ENCODE measurements around the gene PON2. TPM values are rescaled to one million over a fixed set of nuclear protein-coding genes. Genes with fewer than 3 reads are reported as not detected.

Gene PON2
- total RNA-seq, 5 donors from 2014 or later (not counting 1 experiment from before 2014, with no cell fraction given), result 4.3 to 11.4 (median 7.0) TPM

GRCh38 chr7:95412075-95412474 is 22.8 kb downstream of the PON2 start:
- POLR2A ChIA-PET, result no interaction called here
- H3K9me3 Mint-ChIP-seq, result no peaks in the 10 kb centered on the region
- Histone ChIP-seq H3K4me3 (ENCODE audit: control insufficient read depth in 1 of 2, extremely low read depth in 1 of 2, low read length in 1 of 2) (no peak overlapping the region), H3K27me3 (replicated peaks in 1 of 2; ENCODE audit: control insufficient read depth in 2 of 2, extremely low read depth in 1 of 2, insufficient read depth in 2 of 2, low read length in 1 of 2) (no peaks in the 10 kb centered on the region), H3K4me1 (ENCODE audit: control insufficient read depth in 1 of 2, extremely low read depth in 1 of 2, insufficient read depth in 2 of 2, low read length in 2 of 2) (no peaks in the 10 kb centered on the region), H3K27ac (ENCODE audit: low read length) (no peak overlapping the region), H3K36me3 (ENCODE audit: control insufficient read depth in 2 of 2, extremely low read depth in 1 of 2, insufficient read depth in 1 of 2, low read length in 1 of 2) (peaks cover 0 to 4% of the 10 kb centered on the region in 2 donors), H3K9me3 (no peaks in the 10 kb centered on the region)
- ATAC-seq (replicated peaks in 1 of 4), result no peak
- peaks cover 9% of the 10 kb centered on the region for H3K36me3 Mint-ChIP-seq
- H3K4me3 Mint-ChIP-seq, result no peak overlapping the region
- CTCF ChIA-PET, result no interaction called here
- WGBS (ENCODE audit: insufficient coverage), result 40% methylated on average over 1 of the region's 4 CpGs
- DNase-seq, result no peak
- H3K4me1 Mint-ChIP-seq, result no peaks in the 10 kb centered on the region
- no peak overlapping the region for H3K27ac Mint-ChIP-seq
- H3K27me3 Mint-ChIP-seq, result no peaks in the 10 kb centered on the region

GRCh38 chr7:95411666-95412065 is 23.2 kb downstream of the PON2 start:
- no peaks in the 10 kb centered on the region for H3K27me3 ChIP-seq (replicated peaks in 1 of 2; ENCODE audit: control insufficient read depth in 2 of 2, extremely low read depth in 1 of 2, insufficient read depth in 2 of 2, low read length in 1 of 2)
- Mint-ChIP-seq H3K9me3 (no peaks in the 10 kb centered on the region), H3K27ac (no peak overlapping the region), H3K27me3 (no peaks in the 10 kb centered on the region), H3K4me1 (no peaks in the 10 kb centered on the region), H3K36me3 (peaks cover 9% of the 10 kb centered on the region), H3K4me3 (no peak overlapping the region)
- H3K36me3 ChIP-seq (ENCODE audit: control insufficient read depth in 2 of 2, extremely low read depth in 1 of 2, insufficient read depth in 1 of 2, low read length in 1 of 2), result peaks cover 0 to 4% of the 10 kb centered on the region in 2 donors
- WGBS (ENCODE audit: insufficient coverage), result no CpG with 5 or more reads among the region's 4 CpGs
- ChIA-PET CTCF (no interaction called here), POLR2A (no interaction called here)
- ATAC-seq (replicated peaks in 1 of 4), result no peak
- no peaks in the 10 kb centered on the region for H3K4me1 ChIP-seq (ENCODE audit: control insufficient read depth in 1 of 2, extremely low read depth in 1 of 2, insufficient read depth in 2 of 2, low read length in 2 of 2)
- no peaks in the 10 kb centered on the region for H3K9me3 ChIP-seq
- no peak overlapping the region for H3K27ac ChIP-seq (ENCODE audit: low read length)
- DNase-seq, result no peak
- H3K4me3 ChIP-seq (ENCODE audit: control insufficient read depth in 1 of 2, extremely low read depth in 1 of 2, low read length in 1 of 2), result no peak overlapping the region

GRCh38 chr7:95411036-95411435 is 23.8 kb downstream of the PON2 start:
- Histone ChIP-seq H3K4me3 (ENCODE audit: control insufficient read depth in 1 of 2, extremely low read depth in 1 of 2, low read length in 1 of 2) (no peak overlapping the region), H3K27me3 (replicated peaks in 1 of 2; ENCODE audit: control insufficient read depth in 2 of 2, extremely low read depth in 1 of 2, insufficient read depth in 2 of 2, low read length in 1 of 2) (no peaks in the 10 kb centered on the region), H3K27ac (ENCODE audit: low read length) (no peak overlapping the region), H3K36me3 (ENCODE audit: control insufficient read depth in 2 of 2, extremely low read depth in 1 of 2, insufficient read depth in 1 of 2, low read length in 1 of 2) (peaks cover 0 to 4% of the 10 kb centered on the region in 2 donors), H3K4me1 (ENCODE audit: control insufficient read depth in 1 of 2, extremely low read depth in 1 of 2, insufficient read depth in 2 of 2, low read length in 2 of 2) (no peaks in the 10 kb centered on the region), H3K9me3 (no peaks in the 10 kb centered on the region)
- no peaks in the 10 kb centered on the region for H3K4me1 Mint-ChIP-seq
- no peak overlapping the region for H3K4me3 Mint-ChIP-seq
- DNase-seq (no peak), ATAC-seq (replicated peaks in 1 of 4) (no peak)
- no CpG with 5 or more reads among the region's 3 CpGs for WGBS (ENCODE audit: insufficient coverage)
- CTCF ChIA-PET, result interaction anchor here in 1 of 2 donors (0.8 kb wide), 1 partner anchor 9 kb away, joined by 3 read pairs; no protein-coding TSS in a partner anchor
- H3K36me3 Mint-ChIP-seq, result peaks cover 7% of the 10 kb centered on the region
- H3K27ac Mint-ChIP-seq, result no peak overlapping the region
- POLR2A ChIA-PET, result no interaction called here
- H3K27me3 Mint-ChIP-seq, result no peaks in the 10 kb centered on the region
- H3K9me3 Mint-ChIP-seq, result no peaks in the 10 kb centered on the region

GRCh38 chr7:95407751-95408150 is 27.1 kb downstream of the PON2 start:
- Histone ChIP-seq H3K27me3 (replicated peaks in 1 of 2; ENCODE audit: control insufficient read depth in 2 of 2, extremely low read depth in 1 of 2, insufficient read depth in 2 of 2, low read length in 1 of 2) (no peaks in the 10 kb centered on the region), H3K4me1 (ENCODE audit: control insufficient read depth in 1 of 2, extremely low read depth in 1 of 2, insufficient read depth in 2 of 2, low read length in 2 of 2) (no peaks in the 10 kb centered on the region), H3K36me3 (ENCODE audit: control insufficient read depth in 2 of 2, extremely low read depth in 1 of 2, insufficient read depth in 1 of 2, low read length in 1 of 2) (peaks cover 0 to 4% of the 10 kb centered on the region in 2 donors), H3K27ac (ENCODE audit: low read length) (no peak overlapping the region), H3K9me3 (no peaks in the 10 kb centered on the region), H3K4me3 (ENCODE audit: control insufficient read depth in 1 of 2, extremely low read depth in 1 of 2, low read length in 1 of 2) (no peak overlapping the region)
- Mint-ChIP-seq H3K27me3 (no peaks in the 10 kb centered on the region), H3K36me3 (peaks cover 6% of the 10 kb centered on the region), H3K9me3 (no peaks in the 10 kb centered on the region), H3K27ac (no peak overlapping the region), H3K4me1 (no peaks in the 10 kb centered on the region), H3K4me3 (no peak overlapping the region)
- POLR2A ChIA-PET, result no interaction called here
- ATAC-seq (replicated peaks in 1 of 4) (no peak), DNase-seq (no peak)
- CTCF ChIA-PET, result no interaction called here
- WGBS (ENCODE audit: insufficient coverage), result 92% methylated on average over 2 of the region's 2 CpGs

GRCh38 chr7:95405800-95406199 is 29.0 kb downstream of the PON2 start:
- ChIA-PET POLR2A (no interaction called here), CTCF (no interaction called here)
- H3K36me3 Mint-ChIP-seq, result peaks cover 6% of the 10 kb centered on the region
- Histone ChIP-seq H3K27ac (ENCODE audit: low read length) (no peak overlapping the region), H3K4me3 (ENCODE audit: control insufficient read depth in 1 of 2, extremely low read depth in 1 of 2, low read length in 1 of 2) (no peak overlapping the region), H3K4me1 (ENCODE audit: control insufficient read depth in 1 of 2, extremely low read depth in 1 of 2, insufficient read depth in 2 of 2, low read length in 2 of 2) (no peaks in the 10 kb centered on the region), H3K9me3 (no peaks in the 10 kb centered on the region), H3K36me3 (ENCODE audit: control insufficient read depth in 2 of 2, extremely low read depth in 1 of 2, insufficient read depth in 1 of 2, low read length in 1 of 2) (peaks cover 0 to 4% of the 10 kb centered on the region in 2 donors), H3K27me3 (replicated peaks in 1 of 2; ENCODE audit: control insufficient read depth in 2 of 2, extremely low read depth in 1 of 2, insufficient read depth in 2 of 2, low read length in 1 of 2) (no peaks in the 10 kb centered on the region)
- ATAC-seq (replicated peaks in 1 of 4) (no peak), DNase-seq (no peak)
- no peaks in the 10 kb centered on the region for H3K27me3 Mint-ChIP-seq
- H3K4me1 Mint-ChIP-seq, result no peaks in the 10 kb centered on the region
- H3K27ac Mint-ChIP-seq, result no peak overlapping the region
- no peaks in the 10 kb centered on the region for H3K9me3 Mint-ChIP-seq
- no peak overlapping the region for H3K4me3 Mint-ChIP-seq
- no CpG with 5 or more reads among the region's 6 CpGs for WGBS (ENCODE audit: insufficient coverage)

- ATAC-seq (replicated peaks in 1 of 4) (no peak), DNase-seq (no peak)
- H3K27me3 ChIP-seq (replicated peaks in 1 of 2; ENCODE audit: control insufficient read depth in 2 of 2, extremely low read depth in 1 of 2, insufficient read depth in 2 of 2, low read length in 1 of 2), result no peaks in the 10 kb centered on the region
- no peak overlapping the region for H3K4me3 ChIP-seq (ENCODE audit: control insufficient read depth in 1 of 2, extremely low read depth in 1 of 2, low read length in 1 of 2)
- POLR2A ChIA-PET, result no interaction called here
- no peaks in the 10 kb centered on the region for H3K4me1 ChIP-seq (ENCODE audit: control insufficient read depth in 1 of 2, extremely low read depth in 1 of 2, insufficient read depth in 2 of 2, low read length in 2 of 2)
- peaks cover 6% of the 10 kb centered on the region for H3K36me3 Mint-ChIP-seq
- no peaks in the 10 kb centered on the region for H3K4me1 Mint-ChIP-seq
- CTCF ChIA-PET, result no interaction called here
- peaks cover 0 to 2% of the 10 kb centered on the region in 2 donors for H3K27me3 Mint-ChIP-seq
- WGBS (ENCODE audit: insufficient coverage), result no CpG with 5 or more reads among the region's 3 CpGs
- no peak overlapping the region for H3K27ac ChIP-seq (ENCODE audit: low read length)
- no peak overlapping the region for H3K4me3 Mint-ChIP-seq
- H3K9me3 ChIP-seq, result no peaks in the 10 kb centered on the region
- H3K36me3 ChIP-seq (ENCODE audit: control insufficient read depth in 2 of 2, extremely low read depth in 1 of 2, insufficient read depth in 1 of 2, low read length in 1 of 2), result peaks cover 0 to 4% of the 10 kb centered on the region in 2 donors
- H3K9me3 Mint-ChIP-seq, result no peaks in the 10 kb centered on the region
- no peak overlapping the region for H3K27ac Mint-ChIP-seq
Observed at GRCh38 chr7:95405208-95405607, 29.6 kb downstream of the PON2 start.

GRCh38 chr7:95404316-95404865 is 30.4 kb downstream of the PON2 start:
- no peak for DNase-seq
- no peaks in the 10 kb centered on the region for H3K4me1 ChIP-seq (ENCODE audit: control insufficient read depth in 1 of 2, extremely low read depth in 1 of 2, insufficient read depth in 2 of 2, low read length in 2 of 2)
- no CpG with 5 or more reads among the region's 4 CpGs for WGBS (ENCODE audit: insufficient coverage)
- no peak overlapping the region for H3K27ac ChIP-seq (ENCODE audit: low read length)
- no peaks in the 10 kb centered on the region for H3K27me3 ChIP-seq (replicated peaks in 1 of 2; ENCODE audit: control insufficient read depth in 2 of 2, extremely low read depth in 1 of 2, insufficient read depth in 2 of 2, low read length in 1 of 2)
- no peak for ATAC-seq (replicated peaks in 1 of 4)
- peaks cover 0 to 4% of the 10 kb centered on the region in 2 donors for H3K36me3 ChIP-seq (ENCODE audit: control insufficient read depth in 2 of 2, extremely low read depth in 1 of 2, insufficient read depth in 1 of 2, low read length in 1 of 2)
- Mint-ChIP-seq H3K4me1 (no peaks in the 10 kb centered on the region), H3K27ac (no peak overlapping the region), H3K27me3 (peaks cover 0 to 2% of the 10 kb centered on the region in 2 donors), H3K4me3 (no peak overlapping the region), H3K9me3 (no peaks in the 10 kb centered on the region), H3K36me3 (peaks cover 6% of the 10 kb centered on the region)
- CTCF ChIA-PET, result no interaction called here
- H3K4me3 ChIP-seq (ENCODE audit: control insufficient read depth in 1 of 2, extremely low read depth in 1 of 2, low read length in 1 of 2), result no peak overlapping the region
- POLR2A ChIA-PET, result no interaction called here
- no peaks in the 10 kb centered on the region for H3K9me3 ChIP-seq
